GM13977 (cell line): ENCODE measurements around the gene TPX2.

Experiments
- DNase-seq: peaks from one replicate; pipeline ENCODE4 v3.0.0; 2012; ENCODE audit warnings: low spot score
- CTCF ChIP-seq: IDR thresholded peaks from 2 replicates; pipeline ENCODE4 v1.5.1; 2012; ENCODE audit warnings: mild to moderate bottlenecking, control low read depth; ENCODE audit not compliant: insufficient read depth; ENCODE audit errors: extremely low read depth, missing control alignments
- in situ Hi-C: fragments of 300-500 bp; cut with MboI; formaldehyde crosslinking; loops from one replicate; pipeline ENCODE4 v1.12.0; 2022; ENCODE audit warnings: low sequenced_read_pairs, low pct_unique_long_range_greater_than_20kb, mixed read lengths, inconsistent platforms; ENCODE audit not compliant: unreplicated experiment

Gene TPX2

GRCh38 chr20:31722257-31723068 is 16.6 kb upstream of the TPX2 start, which contains the start of gene BCL2L1:
Gene BCL2L1 (minus strand): TSS chr20:31722868. CDS start chr20:31722218, 650 bp downstream.
- peak; percentile 49 for DNase-seq
- in situ Hi-C loops, result loop anchor here (10.0 kb wide), 1 partner anchor 58 kb away; no protein-coding TSS in a partner anchor
- TF ChIP-seq CTCF, result peak; percentile 37

- no peak for DNase-seq
- in situ Hi-C loops, result loop anchor here (10.0 kb wide), 1 partner anchor 58 kb away; no protein-coding TSS in a partner anchor
- TF ChIP-seq CTCF, result no peak
Measured at GRCh38 chr20:31723069-31723318, 16.1 kb upstream of the TPX2 start.

GRCh38 chr20:31723319-31724078 is 15.6 kb upstream of the TPX2 start:
- peak; percentile 99 for DNase-seq
- TF ChIP-seq CTCF, result peak; percentile 89
- in situ Hi-C loops, result loop anchor here (10.0 kb wide), 1 partner anchor 59 kb away; no protein-coding TSS in a partner anchor

GRCh38 chr20:31731321-31731717 is 7.8 kb upstream of the TPX2 start:
- in situ Hi-C loops, result no loop called here
- DNase-seq, result no peak
- no peak for TF ChIP-seq CTCF

GRCh38 chr20:31739550-31739977 is 474 bp downstream of the TPX2 start:
- no peak for TF ChIP-seq CTCF
- DNase-seq, result no peak
- in situ Hi-C loops, result no loop called here

- no peak for TF ChIP-seq CTCF
- in situ Hi-C loops, result no loop called here
- peak; percentile 31 for DNase-seq
Measured at GRCh38 chr20:31740208-31740607, 1.1 kb downstream of the TPX2 start.
